ENCODE data around the gene EFCAB12.
"Not testable (repeated sequence)": the region's sequence is repeated elsewhere in the genome, so short reads cannot be mapped to it uniquely, and the experiment has no call there.

Gene EFCAB12

GRCh38 chr3:129364811-129365210 is 63.6 kb downstream of the EFCAB12 start:
- not testable (repeated sequence) for DNase-seq

GRCh38 chr3:129363356-129363755 is 65.1 kb downstream of the EFCAB12 start:
- DNase-seq: not testable (repeated sequence)

GRCh38 chr3:129360705-129361460 is 67.6 kb downstream of the EFCAB12 start:
- no peak for DNase-seq

- DNase-seq: no peak
Observed at GRCh38 chr3:129360171-129360611, 68.2 kb downstream of the EFCAB12 start.

GRCh38 chr3:129358772-129359371 is 69.6 kb downstream of the EFCAB12 start:
- no peak for DNase-seq

GRCh38 chr3:129358177-129358771 is 70.2 kb downstream of the EFCAB12 start:
- no peak for DNase-seq

GRCh38 chr3:129357616-129358015 is 70.8 kb downstream of the EFCAB12 start:
- no peak for DNase-seq

GRCh38 chr3:129356756-129357425 is 71.5 kb downstream of the EFCAB12 start:
- DNase-seq: no peak

- no peak for DNase-seq
Observed at GRCh38 chr3:129353589-129353941, 74.9 kb downstream of the EFCAB12 start.

GRCh38 chr3:129352650-129353588 is 75.5 kb downstream of the EFCAB12 start:
- DNase-seq: no peak

GRCh38 chr3:129352045-129352444 is 76.4 kb downstream of the EFCAB12 start:
- DNase-seq: no peak

Measured in cerebellar nuclear complex (tissue), 1 donor.